Measurements from ENCODE around the gene PVRIG.
"Not testable (repeated sequence)": the region's sequence is repeated elsewhere in the genome, so short reads cannot be mapped to it uniquely, and the experiment has no call there.

The PVRIG gene

DNA sequence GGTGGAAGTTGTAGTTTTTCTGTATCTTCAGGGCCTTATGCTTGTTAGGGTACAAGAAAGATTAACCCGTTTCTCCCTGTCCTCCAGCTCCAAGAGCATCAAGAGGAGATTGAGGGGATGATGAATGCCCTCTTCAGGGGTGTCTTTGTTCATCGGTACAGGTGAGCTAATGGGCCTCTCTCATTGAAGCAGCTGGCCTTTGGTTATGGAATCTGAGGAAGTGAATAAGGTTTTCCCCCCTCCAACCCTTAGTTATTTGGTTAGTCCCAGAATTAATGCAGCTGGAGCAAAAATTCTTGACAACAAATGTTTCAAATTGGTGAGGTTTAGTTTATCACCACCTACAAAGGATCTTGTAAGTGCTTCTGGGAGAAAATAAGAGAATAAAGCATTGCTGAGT is 24.5 kb upstream of the PVRIG start:
- DNase-seq (ENCODE audit: low read depth in 2 of 2): no peak

DNA sequence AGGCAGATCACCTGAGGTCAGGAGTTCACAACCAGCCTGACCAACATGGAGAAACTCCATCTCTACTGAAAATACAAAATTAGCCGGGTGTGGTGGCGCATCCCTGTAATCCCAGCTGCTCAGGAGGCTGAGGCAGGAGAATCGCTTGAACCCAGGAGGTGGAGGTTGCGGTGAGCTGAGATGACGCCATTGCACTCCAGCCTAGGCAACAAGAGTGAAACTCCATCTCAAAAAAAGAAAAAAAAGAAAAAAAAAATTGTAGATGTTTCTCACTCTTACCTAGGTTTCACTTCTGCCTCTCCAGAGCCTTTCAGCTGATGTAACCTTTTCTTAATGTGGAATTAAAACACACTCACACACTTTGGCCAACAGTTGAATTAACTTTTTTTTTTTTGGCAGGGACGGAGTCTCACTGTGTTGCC is 23.8 kb upstream of the PVRIG start:
- not testable (repeated sequence) for DNase-seq (ENCODE audit: low read depth in 2 of 2)

DNA sequence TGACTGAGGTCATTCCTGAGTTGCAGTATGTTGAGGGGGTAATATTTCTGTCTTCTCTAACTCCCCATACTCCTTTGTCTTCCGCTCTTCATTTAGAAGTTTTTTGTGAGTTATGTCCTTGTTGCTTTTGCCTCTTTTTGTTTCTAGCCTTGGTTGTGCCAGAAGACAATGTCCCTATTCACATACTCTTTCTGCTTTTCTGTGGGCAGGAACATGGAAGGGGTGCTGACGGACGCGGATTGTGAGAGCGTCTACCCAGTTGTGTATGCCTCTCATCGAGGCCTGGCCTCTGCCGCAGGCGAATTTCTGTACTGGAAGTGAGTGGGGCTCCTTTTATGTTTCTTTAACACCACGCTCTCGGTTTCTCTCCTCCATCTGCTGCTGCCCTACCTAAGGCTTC is 21.5 kb upstream of the PVRIG start:
- no peak for DNase-seq (ENCODE audit: low read depth in 2 of 2)

DNA sequence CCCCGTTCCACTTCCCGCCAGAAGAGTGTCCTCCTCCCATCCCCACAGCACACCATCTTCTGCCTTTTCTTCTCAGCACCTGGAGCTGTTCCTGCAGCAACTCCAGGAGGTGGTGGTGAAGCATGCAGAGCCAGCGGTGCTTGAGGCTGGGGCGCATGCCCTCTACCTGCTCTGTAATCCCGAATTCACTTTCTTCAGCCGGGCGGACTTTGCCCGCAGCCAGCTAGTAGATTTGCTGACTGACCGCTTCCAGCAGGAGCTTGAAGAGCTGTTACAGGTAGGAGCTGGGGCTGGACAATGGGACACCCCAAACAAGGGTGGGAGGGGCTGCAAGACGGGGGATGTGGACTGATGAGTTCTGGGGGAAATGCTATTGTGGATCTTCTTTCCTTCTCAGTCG is 19.1 kb upstream of the PVRIG start:
- DNase-seq (ENCODE audit: low read depth in 2 of 2): no peak

DNA sequence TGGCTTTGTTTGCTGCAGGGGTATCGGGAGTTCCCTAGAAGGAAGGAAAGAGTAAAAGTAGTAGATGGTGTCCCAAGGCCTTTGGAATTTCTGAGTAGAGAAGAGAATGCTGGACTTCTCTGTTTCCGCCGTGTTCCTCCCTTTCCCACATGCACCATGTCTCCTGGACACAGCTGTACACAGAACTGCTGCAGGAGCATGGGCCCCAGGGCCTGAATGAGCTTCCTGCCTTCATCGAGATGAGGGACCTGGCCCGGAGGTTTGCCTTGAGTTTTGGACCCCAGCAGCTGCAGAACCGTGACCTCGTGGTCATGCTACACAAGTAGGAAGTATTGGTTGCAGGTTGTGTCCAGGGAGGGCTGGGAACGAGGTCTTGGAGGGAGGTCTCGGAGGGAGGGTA is 15.3 kb upstream of the PVRIG start:
- DNase-seq (ENCODE audit: low read depth in 2 of 2): no peak

DNA sequence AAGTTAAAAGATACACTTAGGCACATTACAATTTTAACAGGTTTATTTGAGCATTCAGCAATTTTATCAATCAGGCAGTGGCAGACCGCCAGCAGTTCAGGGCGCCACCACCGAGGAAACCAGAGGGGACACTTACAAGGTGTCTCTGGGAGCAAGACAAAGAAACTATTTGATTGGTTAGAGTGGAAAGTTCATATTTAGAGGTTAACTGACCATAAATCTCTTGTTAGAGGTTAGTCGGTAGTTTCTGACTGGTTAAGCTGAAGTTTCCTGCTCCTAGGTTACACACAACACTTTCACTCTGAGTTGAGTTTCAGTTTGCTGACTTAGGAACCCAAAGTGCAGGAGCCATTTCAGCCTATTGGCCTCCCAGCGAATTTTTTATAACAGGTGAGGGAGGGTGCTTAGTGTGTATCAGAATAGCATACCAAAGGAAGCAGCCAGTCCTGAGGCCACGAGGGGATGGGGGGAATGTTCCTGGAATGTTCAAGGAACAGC is 10.8 kb upstream of the PVRIG start:
- DNase-seq (ENCODE audit: low read depth in 2 of 2): no peak

DNA sequence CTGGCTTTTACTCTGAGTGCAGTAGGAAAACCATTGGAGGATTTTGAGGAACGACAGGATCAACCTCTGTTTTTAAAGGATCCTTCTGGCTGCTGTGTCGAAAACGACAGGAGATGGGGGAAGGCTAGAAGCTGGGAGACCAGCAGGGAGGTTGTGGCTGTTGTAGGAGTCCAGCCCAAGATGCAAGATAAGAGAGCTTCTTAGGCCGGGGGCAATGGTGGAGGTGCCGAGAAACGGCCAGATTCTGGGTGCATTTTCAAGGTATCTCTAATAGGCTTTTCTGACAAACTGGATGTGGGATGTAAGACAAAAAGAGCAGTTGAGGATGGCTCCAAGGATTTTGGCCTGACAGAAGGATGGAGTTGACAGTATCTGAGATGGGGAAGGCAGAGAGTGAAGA is 10.3 kb upstream of the PVRIG start:
- no peak for DNase-seq (ENCODE audit: low read depth in 2 of 2)

DNA sequence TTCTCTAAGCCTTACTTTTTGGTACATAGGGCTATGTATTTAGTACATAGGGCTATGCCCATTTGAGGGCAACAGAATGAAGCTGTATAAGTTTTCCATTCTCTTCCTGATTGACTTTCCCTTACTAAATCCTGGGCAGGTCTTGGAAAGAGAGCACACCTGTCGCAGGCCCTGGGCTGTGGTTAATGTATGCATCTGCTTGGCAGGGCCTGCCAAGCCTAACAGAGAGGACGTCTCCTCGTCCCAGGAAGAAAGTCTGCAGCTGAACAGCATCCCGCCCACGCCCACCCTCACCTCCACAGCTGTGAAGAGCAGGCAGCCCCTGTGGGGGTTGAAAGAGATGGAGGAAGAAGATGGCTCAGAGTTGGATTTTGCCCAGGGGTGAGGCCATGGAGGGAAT is 8.9 kb upstream of the PVRIG start:
- no peak for DNase-seq (ENCODE audit: low read depth in 2 of 2)

DNA sequence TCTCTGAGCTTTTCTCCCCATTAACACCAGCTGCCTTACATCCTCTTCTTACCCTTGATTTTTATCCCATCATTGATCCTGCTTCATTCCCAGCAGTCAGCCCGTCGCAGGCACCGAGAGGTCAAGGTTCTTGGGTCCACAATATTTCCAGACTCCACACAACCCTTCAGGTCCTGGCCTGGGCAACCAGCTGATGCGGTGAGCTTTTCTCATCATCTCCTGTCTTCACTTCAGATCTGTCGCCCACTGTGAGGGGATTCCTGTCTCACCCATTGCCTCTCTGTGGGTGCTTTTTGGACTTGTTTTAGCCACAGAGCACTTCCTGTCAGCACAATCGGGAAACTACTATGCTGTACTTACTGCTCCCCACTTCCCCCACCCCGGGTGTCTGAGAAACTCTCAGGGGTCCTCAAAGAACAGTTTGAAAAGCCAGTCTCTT is 8.4 kb upstream of the PVRIG start:
- no peak for DNase-seq (ENCODE audit: low read depth in 2 of 2)

DNA sequence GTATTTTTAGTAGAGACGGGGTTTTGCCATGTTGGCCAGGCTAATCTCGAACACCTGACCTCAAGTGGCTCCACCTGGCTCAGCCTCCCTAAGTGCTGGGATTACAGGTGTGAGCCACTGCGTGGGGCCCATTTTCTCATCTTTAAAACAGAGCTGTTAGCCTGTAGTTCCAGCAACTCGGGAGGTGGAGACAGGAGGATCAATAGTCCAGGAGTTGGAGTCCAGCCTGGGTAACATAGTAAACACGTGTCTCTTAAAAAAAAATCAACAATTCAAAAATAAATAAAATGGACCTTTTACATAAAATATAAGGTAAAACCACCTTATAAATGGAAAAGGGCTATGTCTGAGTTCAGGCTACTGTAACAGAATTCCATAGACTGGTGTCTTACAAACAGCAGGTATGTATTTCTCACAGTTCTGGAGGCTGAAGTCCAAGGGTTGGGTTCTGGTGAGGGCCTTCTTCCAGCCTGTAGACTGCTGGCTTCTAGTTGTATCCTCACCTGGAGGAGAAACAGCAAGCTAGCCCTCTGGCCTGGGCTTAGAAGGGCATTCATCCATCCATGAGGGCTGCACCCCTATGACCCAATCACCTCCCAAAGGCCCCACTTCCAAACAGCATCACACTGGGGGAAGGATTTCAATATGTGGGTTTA is 7.0 kb upstream of the PVRIG start:
- no peak for DNase-seq (ENCODE audit: low read depth in 2 of 2)

DNA sequence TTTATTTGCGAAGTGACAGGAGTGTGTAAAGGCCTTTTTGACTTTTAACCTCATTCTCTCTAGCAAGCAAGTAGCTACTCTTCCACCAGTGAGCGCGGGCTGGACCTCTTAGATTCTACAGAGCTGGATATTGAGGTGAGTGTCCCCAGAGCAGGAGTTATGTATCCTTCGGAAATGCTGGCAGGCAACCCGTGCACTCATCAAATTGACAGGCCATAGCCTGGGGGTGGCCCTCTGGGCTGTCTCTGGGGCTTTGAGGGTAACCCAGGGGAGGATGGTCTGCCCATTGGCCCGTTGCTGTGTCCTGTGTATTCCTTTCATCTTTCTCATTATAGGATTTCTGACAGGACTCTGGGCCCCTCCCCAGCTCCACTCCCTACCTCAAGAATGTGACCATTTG is 6.1 kb upstream of the PVRIG start:
- DNase-seq (ENCODE audit: low read depth in 2 of 2): no peak

DNA sequence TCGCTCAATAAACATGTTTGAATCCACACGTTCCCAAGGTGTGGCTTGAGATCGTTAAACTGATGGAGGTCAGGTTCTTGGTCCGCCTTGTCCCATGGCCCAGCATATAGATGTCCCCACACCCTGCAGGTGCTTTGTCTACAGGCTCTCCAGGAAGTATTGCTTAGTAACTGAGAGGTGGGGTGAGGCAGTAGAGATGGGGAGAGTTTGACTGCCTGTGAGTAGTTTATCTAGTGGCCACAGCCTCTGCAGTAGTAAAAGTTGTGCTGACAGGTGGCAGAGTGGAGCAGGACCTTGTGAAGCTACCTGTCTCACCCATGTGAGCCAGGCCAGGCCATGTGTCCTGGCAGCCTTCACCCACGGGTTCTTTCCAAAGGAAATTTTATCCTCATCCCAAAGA is 5.4 kb upstream of the PVRIG start:
- DNase-seq (ENCODE audit: low read depth in 2 of 2): not testable (repeated sequence)

DNA sequence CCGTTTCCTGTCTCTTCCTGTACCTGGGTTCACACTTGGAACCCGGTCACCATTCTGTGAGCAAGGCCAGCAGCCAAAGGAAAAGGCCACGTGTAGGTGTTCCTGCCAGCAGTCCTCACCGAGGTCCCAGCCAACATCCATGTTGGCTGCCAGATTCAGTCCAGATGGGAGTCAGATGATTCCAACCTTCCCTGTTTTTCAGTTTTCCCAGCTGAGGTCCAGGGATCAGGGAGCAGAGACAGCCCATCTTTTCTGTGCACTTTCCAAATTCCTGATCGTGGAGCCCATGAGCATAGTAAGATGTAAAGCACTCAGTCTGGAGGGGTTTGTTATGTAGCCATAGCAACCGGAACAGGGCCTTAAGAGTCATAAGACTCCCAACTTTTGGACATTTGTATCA is 3.9 kb upstream of the PVRIG start:
- DNase-seq (ENCODE audit: low read depth in 2 of 2): no peak

DNA sequence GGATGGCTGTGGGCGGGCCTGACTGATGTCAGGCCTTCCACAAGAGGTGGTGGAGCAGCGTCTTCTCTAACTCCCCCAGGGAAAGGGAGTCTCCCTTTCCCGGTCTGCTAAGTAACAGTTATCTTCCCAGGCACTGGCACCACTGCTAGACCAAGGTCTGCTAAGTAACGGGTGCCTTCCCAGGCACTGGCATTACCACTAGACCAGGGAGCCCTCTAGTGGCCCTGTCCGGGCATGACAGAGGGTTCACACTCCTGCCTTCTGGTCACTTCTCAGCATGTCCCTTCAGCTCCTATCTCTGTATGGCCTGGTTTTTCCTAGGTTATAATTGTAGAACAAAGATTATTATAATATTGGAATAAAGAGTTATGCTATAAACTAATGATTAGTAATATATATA is 1.8 kb upstream of the PVRIG start:
- DNase-seq (ENCODE audit: low read depth in 2 of 2): peak; percentile 66 to 72

DNA sequence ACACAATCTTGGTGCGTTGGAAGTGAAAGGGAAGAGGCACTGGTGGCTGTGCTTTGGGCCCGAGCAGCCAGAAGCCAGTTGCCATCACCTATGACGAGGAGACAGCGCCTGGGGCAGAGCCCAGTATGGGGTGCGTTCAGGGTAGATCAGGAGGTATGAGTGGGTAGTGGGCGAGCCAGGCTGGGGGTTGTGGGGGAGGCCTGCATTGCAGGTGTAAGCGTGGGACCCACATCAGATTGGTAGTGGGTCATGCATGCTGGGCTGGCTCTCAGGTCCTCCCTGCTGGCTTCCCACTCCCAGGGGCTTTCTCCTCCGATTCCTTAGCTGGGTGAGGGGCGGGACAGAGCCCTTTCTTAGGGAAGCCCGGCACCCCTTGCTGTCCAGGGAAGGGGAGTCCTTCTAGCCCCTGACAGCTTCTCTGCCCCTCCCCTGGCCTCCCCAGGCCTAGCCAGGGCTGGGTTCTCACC is 445 bp upstream of the PVRIG start:
- no peak for DNase-seq (ENCODE audit: low read depth in 2 of 2)

DNA sequence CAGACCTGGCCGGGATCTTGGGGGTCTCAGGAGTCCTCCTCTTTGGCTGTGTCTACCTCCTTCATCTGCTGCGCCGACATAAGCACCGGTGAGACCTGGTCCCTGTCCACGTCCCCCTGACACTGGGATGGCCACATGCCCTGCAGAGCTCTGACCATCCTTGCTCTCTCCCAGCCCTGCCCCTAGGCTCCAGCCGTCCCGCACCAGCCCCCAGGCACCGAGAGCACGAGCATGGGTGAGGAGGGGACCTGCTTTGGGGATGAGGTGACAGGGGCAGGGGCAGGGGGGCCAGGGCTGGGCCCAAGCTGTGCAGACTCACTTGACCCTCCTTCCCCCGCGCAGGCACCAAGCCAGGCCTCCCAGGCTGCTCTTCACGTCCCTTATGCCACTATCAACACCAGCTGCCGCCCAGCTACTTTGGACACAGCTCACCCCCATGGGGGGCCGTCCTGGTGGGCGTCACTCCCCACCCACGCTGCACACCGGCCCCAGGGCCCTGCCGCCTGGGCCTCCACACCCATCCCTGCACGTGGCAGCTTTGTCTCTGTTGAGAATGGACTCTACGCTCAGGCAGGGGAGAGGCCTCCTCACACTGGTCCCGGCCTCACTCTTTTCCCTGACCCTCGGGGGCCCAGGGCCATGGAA is 959 bp downstream of the PVRIG start:
- peak in 1 of 2 donors; percentile 36 for DNase-seq (ENCODE audit: low read depth in 2 of 2)

DNA sequence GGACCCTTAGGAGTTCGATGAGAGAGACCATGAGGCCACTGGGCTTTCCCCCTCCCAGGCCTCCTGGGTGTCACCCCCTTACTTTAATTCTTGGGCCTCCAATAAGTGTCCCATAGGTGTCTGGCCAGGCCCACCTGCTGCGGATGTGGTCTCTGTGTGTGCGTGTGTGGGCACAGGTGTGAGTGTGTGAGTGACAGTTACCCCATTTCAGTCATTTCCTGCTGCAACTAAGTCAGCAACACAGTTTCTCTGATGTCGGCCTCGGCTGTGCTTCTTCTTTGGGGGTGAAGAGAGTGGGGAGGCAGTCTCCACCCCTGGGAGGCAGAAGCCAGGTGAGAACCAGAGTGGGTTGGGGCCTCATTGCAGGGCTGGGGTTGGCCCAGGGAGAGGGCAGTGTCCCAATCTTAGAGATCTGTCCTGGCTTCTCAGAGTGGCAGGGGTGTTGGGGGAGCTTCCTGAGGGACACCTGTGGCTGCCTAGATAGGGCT is 1.5 kb downstream of the PVRIG start:
- DNase-seq (ENCODE audit: low read depth in 2 of 2): peak; percentile 59 to 60

DNA sequence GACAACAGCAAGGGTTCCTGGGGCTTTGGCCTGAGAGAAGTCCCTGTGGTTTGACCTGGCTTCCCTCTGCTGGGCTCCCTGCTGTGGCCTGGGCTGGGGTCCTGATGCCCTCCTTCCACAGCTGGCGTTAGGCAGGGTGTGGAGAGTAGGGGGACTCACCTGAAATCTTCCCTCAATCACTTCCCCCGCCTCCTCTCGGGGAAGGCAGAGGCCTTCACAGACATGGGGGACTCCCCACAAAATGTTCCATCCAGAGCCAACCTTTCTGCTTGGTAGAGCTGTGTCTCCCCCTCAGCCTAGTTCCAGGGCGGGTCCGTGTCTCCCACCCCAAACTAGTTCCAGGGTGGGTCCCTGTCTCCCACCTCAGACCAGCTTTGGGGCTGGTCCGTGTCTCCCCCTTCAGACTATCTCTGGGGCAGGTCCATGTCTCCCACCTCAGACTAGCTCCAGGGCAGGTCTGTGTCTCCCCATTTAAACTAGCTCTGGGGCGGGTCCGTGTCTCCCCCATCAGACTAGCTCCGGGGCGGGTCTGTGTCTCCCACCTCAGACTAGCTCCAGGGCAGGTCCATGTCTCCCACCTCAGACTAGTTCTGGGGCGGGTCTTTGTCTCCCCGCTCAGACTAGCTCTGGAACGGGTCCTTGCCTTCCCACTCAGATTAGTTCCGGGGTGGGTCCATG is 2.2 kb downstream of the PVRIG start:
- DNase-seq (ENCODE audit: low read depth in 2 of 2): peak in 1 of 2 donors; percentile 33

DNA sequence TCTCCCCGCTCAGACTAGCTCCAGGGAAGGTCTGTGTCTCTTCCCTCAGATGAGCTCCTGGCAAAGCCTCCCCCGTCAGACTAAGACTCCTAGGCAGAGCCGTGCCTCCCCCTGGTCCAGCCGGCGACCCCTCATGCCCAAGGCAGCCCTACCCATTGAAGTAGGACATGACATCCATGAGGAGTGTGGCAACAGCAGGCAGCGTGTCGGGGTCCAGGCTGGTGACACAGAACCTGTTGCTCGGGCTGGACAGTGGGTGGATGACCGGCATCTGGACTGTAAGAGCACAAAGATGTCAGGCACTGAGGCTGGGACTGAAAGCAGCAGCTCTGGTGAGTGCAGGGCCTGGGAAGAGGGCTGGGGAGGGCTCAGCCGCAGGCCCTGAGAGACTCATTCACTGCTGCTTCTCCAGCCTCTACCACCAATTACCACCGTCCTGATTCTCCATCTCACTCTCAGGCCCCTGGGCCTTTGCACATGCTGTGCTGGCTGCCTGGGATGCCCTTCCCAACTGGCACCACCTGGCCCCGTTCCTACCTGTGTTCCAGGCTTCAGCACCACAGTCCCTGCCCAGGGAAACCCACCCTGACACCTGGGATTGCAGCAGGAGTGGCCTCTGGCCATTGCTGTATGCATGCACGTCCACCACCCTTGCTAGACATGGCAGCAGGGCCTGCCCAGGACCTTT is 2.8 kb downstream of the PVRIG start:
- no peak for DNase-seq (ENCODE audit: low read depth in 2 of 2)

DNA sequence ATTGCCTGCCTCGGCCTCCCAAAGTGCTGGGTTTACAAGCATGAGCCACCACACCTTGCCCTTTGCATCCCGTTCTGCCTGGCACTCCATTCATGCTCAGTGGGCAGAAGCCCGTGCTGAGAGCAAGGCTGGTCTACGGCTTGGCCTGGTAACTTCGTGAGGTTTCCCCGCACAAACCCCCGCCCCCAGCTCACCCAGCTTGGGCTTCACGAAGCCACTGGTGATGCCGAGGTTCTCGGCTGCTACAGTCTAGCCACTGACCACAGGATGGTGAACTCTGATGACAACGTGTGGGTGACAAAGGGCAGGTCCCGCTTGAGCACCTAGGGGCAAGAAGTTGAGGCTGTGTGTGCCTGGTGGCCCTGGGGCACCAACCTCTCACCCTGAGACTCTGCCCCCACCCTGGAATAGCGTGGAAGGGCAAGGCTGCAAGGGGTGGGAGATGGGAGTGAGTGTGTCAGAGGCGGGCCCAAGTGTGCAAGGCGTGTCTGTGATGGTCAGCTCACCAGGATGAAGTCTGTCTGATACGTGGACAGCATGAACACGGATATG is 3.7 kb downstream of the PVRIG start:
- not testable (repeated sequence) for DNase-seq (ENCODE audit: low read depth in 2 of 2)

DNA sequence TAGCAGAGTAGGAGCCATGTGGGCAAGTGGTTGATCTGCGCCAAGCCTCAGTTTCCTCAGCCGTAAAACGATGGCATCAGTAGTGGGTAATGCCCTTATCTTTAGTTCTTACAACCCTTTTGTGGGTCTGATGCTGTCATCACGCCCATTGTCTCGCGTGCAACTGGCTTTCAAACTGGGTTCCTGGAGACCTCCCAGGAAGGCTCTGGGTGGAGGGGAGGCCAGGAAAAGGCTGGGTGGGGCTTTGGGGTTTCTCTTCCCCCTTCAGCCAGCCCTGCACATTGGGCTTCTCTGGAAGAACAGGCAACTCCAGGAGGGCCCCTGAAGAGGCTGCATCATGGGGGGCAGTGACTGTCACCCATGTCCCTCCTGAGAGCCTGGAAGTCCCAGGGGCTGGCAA is 5.1 kb downstream of the PVRIG start:
- DNase-seq (ENCODE audit: low read depth in 2 of 2): not testable (repeated sequence)

All from stimulated activated CD4-positive, alpha-beta T cell treated with anti-CD3 and anti-CD28 coated beads, Interleukin-1b, Interleukin-23, amount 100 ng/mL, for 4 hours (primary cell).